ENCODE measurements around the gene LSM11.

Gene LSM11

GRCh38 chr5:157767689-157768088, 24.2 kb downstream of the LSM11 start:
- no peak for DNase-seq (ENCODE audit: low read depth in 2 of 2)

- no peak for DNase-seq (ENCODE audit: low read depth in 2 of 2)
Measured at GRCh38 chr5:157770665-157771064, 27.2 kb downstream of the LSM11 start.

- no peak for DNase-seq (ENCODE audit: low read depth in 2 of 2)
Measured at GRCh38 chr5:157772127-157772526, 28.6 kb downstream of the LSM11 start.

GRCh38 chr5:157778121-157778805, 34.8 kb downstream of the LSM11 start:
- DNase-seq (ENCODE audit: low read depth in 2 of 2), result no peak

- no peak for DNase-seq (ENCODE audit: low read depth in 2 of 2)
Measured at GRCh38 chr5:157779221-157779620, 35.7 kb downstream of the LSM11 start.

GRCh38 chr5:157785801-157786200, 42.3 kb downstream of the LSM11 start:
- DNase-seq (ENCODE audit: low read depth in 2 of 2), result no peak

- DNase-seq (ENCODE audit: low read depth in 2 of 2), result no peak
Measured at GRCh38 chr5:157793301-157793700, 49.8 kb downstream of the LSM11 start.

- no peak for DNase-seq (ENCODE audit: low read depth in 2 of 2)
Measured at GRCh38 chr5:157799578-157799977, 56.1 kb downstream of the LSM11 start.

- no peak for DNase-seq (ENCODE audit: low read depth in 2 of 2)
Measured at GRCh38 chr5:157800137-157800536, 56.6 kb downstream of the LSM11 start.

GRCh38 chr5:157802736-157803135, 59.2 kb downstream of the LSM11 start:
- no peak for DNase-seq (ENCODE audit: low read depth in 2 of 2)

GRCh38 chr5:157808043-157808442, 64.5 kb downstream of the LSM11 start:
- DNase-seq (ENCODE audit: low read depth in 2 of 2), result no peak
